Urothelium cell line (cell line): ENCODE measurements around the gene SVOP.
"Not testable (repeated sequence)": the region's sequence is repeated elsewhere in the genome, so short reads cannot be mapped to it uniquely, and the experiment has no call there.

Experiments
- DNase-seq: peaks from one replicate; pipeline ENCODE4 v3.0.0; 2011; ENCODE audit warnings: low spot score, mixed read lengths
- FAIRE-seq: peaks from 2 replicates; lab custom pipeline; 2011; peaks lifted over from hg19 to GRCh38; lab: Jason Lieb, UNC

The SVOP gene

GRCh38 chr12:109033239-109034196 is 12.7 kb upstream of the SVOP start:
- FAIRE-seq (no peak), DNase-seq (no peak)

- DNase-seq (no peak), FAIRE-seq (no peak)
These were observed 8.5 kb upstream of the SVOP start for GRCh38 chr12:109029411-109029810.

- FAIRE-seq, DNase-seq: not testable (repeated sequence)
These were observed 7.8 kb upstream of the SVOP start for GRCh38 chr12:109028624-109029023.

- no peak for FAIRE-seq
- DNase-seq, result no peak
These were observed 6.9 kb upstream of the SVOP start for GRCh38 chr12:109027767-109028166.

- DNase-seq (no peak), FAIRE-seq (no peak)
These were observed 597 bp downstream of the SVOP start for GRCh38 chr12:109020146-109020795.

- no peak for FAIRE-seq
These were observed 2.6 kb downstream of the SVOP start for GRCh38 chr12:109018296-109018695.

GRCh38 chr12:109016978-109017377 is 3.9 kb downstream of the SVOP start:
- FAIRE-seq (no peak), DNase-seq (no peak)

More at GRCh38 chr12:109018296-109018695, 2.6 kb downstream of the SVOP start:
- DNase-seq, result no peak

- FAIRE-seq, result no peak
These were observed 4.9 kb downstream of the SVOP start for GRCh38 chr12:109016016-109016415.

GRCh38 chr12:109014984-109015765 is 5.7 kb downstream of the SVOP start:
- DNase-seq (no peak), FAIRE-seq (no peak)

More at GRCh38 chr12:109016016-109016415, 4.9 kb downstream of the SVOP start:
- no peak for DNase-seq

- FAIRE-seq (no peak), DNase-seq (no peak)
These were observed 10.6 kb downstream of the SVOP start for GRCh38 chr12:109010259-109010658.

GRCh38 chr12:109009766-109010165 is 11.1 kb downstream of the SVOP start:
- DNase-seq, result no peak
- FAIRE-seq, result no peak

GRCh38 chr12:109004017-109004416 is 16.9 kb downstream of the SVOP start:
- no peak for FAIRE-seq
- DNase-seq, result no peak

- FAIRE-seq (no peak), DNase-seq (no peak)
These were observed 24.5 kb downstream of the SVOP start for GRCh38 chr12:108996320-108996719.

- no peak for DNase-seq
- FAIRE-seq, result no peak
These were observed 25.4 kb downstream of the SVOP start for GRCh38 chr12:108995370-108995992.

- FAIRE-seq, DNase-seq: not testable (repeated sequence)
These were observed 30.8 kb downstream of the SVOP start for GRCh38 chr12:108990103-108990502.

- FAIRE-seq, result no peak
- DNase-seq, result no peak
These were observed 31.5 kb downstream of the SVOP start for GRCh38 chr12:108989376-108989775.

- DNase-seq (no peak), FAIRE-seq (no peak)
These were observed 35.1 kb downstream of the SVOP start for GRCh38 chr12:108985750-108986149.

GRCh38 chr12:108983227-108983626 is 37.6 kb downstream of the SVOP start:
- FAIRE-seq (no peak), DNase-seq (no peak)

GRCh38 chr12:108982621-108983219 is 38.1 kb downstream of the SVOP start:
- FAIRE-seq, result no peak
- no peak for DNase-seq

GRCh38 chr12:108981835-108982234 is 39.0 kb downstream of the SVOP start:
- FAIRE-seq, result no peak
- DNase-seq, result no peak
